ENCODE measurements around the gene KLK7.

Gene KLK7

GRCh38 chr19:50928831-50929230 is 54.9 kb downstream of the KLK7 start:
- DNase-seq: no peak
